ENCODE measurements around the gene ATP8B4.
"Not testable (repeated sequence)": the region's sequence is repeated elsewhere in the genome, so short reads cannot be mapped to it uniquely, and the experiment has no call there.

The ATP8B4 gene

DNA sequence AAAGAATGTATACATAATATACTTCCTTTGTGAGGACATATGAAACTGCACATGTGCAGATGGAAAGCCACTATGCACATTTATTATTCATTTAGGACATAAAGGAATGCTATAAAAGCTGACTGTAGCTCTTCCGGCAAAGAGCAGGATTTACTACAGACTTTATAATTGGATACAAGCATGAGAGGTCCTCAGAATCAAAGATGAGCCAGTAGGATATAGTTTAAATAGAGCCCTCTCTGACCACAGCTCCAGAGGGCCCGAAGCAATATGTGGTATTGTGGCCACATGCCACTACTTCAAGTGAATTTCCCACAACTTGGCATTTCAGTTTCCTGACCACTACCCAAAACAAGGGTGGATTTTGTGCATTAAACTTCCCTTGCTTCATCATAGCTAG is 140.9 kb downstream of the ATP8B4 start:
- Histone ChIP-seq H3K4me3 (ENCODE audit: low read depth in 1 of 2, low read length in 2 of 2) (no peak overlapping the region), H3K9me3 (ENCODE audit: insufficient read depth, low read length, severe bottlenecking) (no peaks in the 10 kb centered on the region), H2AFZ (ENCODE audit: low read depth, low read length) (no peak overlapping the region), H3K4me1 (ENCODE audit: insufficient read depth, low read length) (no peaks in the 10 kb centered on the region), H3K27ac (ENCODE audit: low read length) (no peak overlapping the region), H3K27me3 (ENCODE audit: insufficient read depth, low read length, poor library complexity) (no peaks in the 10 kb centered on the region), H4K20me1 (ENCODE audit: insufficient read depth, low read length) (no peaks in the 10 kb centered on the region), H3K36me3 (ENCODE audit: insufficient read depth, low read length) (no peaks in the 10 kb centered on the region), H3K9ac (ENCODE audit: low read depth, low read length) (no peak overlapping the region), H3K4me2 (ENCODE audit: insufficient read depth, low read length) (no peak overlapping the region), H3K79me2 (ENCODE audit: insufficient read depth, low read length) (no peaks in the 10 kb centered on the region)
- TF ChIP-seq, protein P1, sequence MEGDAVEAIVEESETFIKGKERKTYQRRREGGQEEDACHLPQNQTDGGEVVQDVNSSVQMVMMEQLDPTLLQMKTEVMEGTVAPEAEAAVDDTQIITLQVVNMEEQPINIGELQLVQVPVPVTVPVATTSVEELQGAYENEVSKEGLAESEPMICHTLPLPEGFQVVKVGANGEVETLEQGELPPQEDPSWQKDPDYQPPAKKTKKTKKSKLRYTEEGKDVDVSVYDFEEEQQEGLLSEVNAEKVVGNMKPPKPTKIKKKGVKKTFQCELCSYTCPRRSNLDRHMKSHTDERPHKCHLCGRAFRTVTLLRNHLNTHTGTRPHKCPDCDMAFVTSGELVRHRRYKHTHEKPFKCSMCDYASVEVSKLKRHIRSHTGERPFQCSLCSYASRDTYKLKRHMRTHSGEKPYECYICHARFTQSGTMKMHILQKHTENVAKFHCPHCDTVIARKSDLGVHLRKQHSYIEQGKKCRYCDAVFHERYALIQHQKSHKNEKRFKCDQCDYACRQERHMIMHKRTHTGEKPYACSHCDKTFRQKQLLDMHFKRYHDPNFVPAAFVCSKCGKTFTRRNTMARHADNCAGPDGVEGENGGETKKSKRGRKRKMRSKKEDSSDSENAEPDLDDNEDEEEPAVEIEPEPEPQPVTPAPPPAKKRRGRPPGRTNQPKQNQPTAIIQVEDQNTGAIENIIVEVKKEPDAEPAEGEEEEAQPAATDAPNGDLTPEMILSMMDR (IDR thresholded peaks at IDR 0.05; ENCODE audit: borderline replicate concordance, extremely low read depth, low read length, poor library complexity, severe bottlenecking) = no peak
- TF ChIP-seq EZH2 (IDR thresholded peaks at IDR 0.05; ENCODE audit: borderline replicate concordance, low read depth, low read length, severe bottlenecking) = no peak
- ATAC-seq (ENCODE audit: insufficient read depth, low read depth) (no peak), DNase-seq (no peak)

DNA sequence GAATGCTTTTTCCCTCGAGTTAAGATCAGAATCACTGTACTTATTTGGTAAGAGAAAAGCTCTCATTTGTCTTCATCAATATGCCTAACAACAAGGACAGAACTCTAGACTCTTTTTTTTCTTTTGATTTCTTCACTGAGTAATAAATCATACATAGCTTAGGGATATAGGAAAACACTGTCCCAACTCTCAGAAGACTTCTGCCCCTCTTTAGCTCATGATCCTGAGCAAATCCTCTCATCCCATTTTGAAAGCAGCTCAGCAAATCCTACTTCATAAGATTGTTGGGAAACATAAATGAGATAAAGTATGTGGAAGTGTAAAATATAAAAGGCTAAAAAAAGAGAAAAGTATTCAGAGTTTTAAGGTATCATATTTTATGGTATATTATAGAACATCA is 141.7 kb downstream of the ATP8B4 start:
- Histone ChIP-seq H2AFZ (ENCODE audit: low read depth, low read length) (no peak overlapping the region), H3K4me3 (ENCODE audit: low read depth in 1 of 2, low read length in 2 of 2) (no peak overlapping the region), H3K9ac (ENCODE audit: low read depth, low read length) (no peak overlapping the region), H3K4me2 (ENCODE audit: insufficient read depth, low read length) (no peak overlapping the region), H3K4me1 (ENCODE audit: insufficient read depth, low read length) (no peaks in the 10 kb centered on the region), H3K27ac (ENCODE audit: low read length) (no peak overlapping the region), H3K27me3 (ENCODE audit: insufficient read depth, low read length, poor library complexity) (no peaks in the 10 kb centered on the region), H3K36me3 (ENCODE audit: insufficient read depth, low read length) (no peaks in the 10 kb centered on the region), H3K79me2 (ENCODE audit: insufficient read depth, low read length) (no peaks in the 10 kb centered on the region), H3K9me3 (ENCODE audit: insufficient read depth, low read length, severe bottlenecking) (no peaks in the 10 kb centered on the region), H4K20me1 (ENCODE audit: insufficient read depth, low read length) (no peaks in the 10 kb centered on the region)
- ATAC-seq (ENCODE audit: insufficient read depth, low read depth) = no peak
- TF ChIP-seq, protein P1 (IDR thresholded peaks at IDR 0.05; ENCODE audit: borderline replicate concordance, extremely low read depth, low read length, poor library complexity, severe bottlenecking) = no peak
- no peak for TF ChIP-seq EZH2 (IDR thresholded peaks at IDR 0.05; ENCODE audit: borderline replicate concordance, low read depth, low read length, severe bottlenecking)
- no peak for DNase-seq

DNA sequence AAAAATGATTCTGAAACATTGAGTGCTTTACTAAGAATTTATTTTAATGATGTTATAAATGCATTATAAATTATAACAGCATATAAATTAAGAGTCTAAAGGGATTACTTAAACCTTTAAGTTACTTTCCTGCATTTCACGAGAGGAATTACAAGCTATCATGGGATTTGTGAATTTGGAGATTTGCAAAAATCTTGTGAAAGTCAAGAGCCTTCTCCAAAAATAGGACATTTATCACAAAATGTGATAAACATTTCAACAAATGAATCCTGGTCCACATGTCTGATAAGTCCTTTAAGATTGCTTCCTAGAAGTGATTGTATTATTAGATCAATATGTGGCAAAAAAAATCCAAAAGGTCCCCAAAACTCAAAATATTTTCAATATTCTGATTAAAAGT is 154.5 kb downstream of the ATP8B4 start:
- Histone ChIP-seq H3K36me3 (ENCODE audit: insufficient read depth, low read length) (no peaks in the 10 kb centered on the region), H3K4me1 (ENCODE audit: insufficient read depth, low read length) (no peaks in the 10 kb centered on the region), H3K9ac (ENCODE audit: low read depth, low read length) (no peak overlapping the region), H4K20me1 (ENCODE audit: insufficient read depth, low read length) (no peaks in the 10 kb centered on the region), H3K27ac (ENCODE audit: low read length) (no peak overlapping the region), H3K27me3 (ENCODE audit: insufficient read depth, low read length, poor library complexity) (no peaks in the 10 kb centered on the region), H2AFZ (ENCODE audit: low read depth, low read length) (no peak overlapping the region), H3K79me2 (ENCODE audit: insufficient read depth, low read length) (no peaks in the 10 kb centered on the region), H3K4me3 (ENCODE audit: low read depth in 1 of 2, low read length in 2 of 2) (no peak overlapping the region), H3K4me2 (ENCODE audit: insufficient read depth, low read length) (no peak overlapping the region), H3K9me3 (ENCODE audit: insufficient read depth, low read length, severe bottlenecking) (no peaks in the 10 kb centered on the region)
- TF ChIP-seq, protein P1 (IDR thresholded peaks at IDR 0.05; ENCODE audit: borderline replicate concordance, extremely low read depth, low read length, poor library complexity, severe bottlenecking) = no peak
- TF ChIP-seq EZH2 (IDR thresholded peaks at IDR 0.05; ENCODE audit: borderline replicate concordance, low read depth, low read length, severe bottlenecking) = no peak
- DNase-seq = no peak
- no peak for ATAC-seq (ENCODE audit: insufficient read depth, low read depth)

DNA sequence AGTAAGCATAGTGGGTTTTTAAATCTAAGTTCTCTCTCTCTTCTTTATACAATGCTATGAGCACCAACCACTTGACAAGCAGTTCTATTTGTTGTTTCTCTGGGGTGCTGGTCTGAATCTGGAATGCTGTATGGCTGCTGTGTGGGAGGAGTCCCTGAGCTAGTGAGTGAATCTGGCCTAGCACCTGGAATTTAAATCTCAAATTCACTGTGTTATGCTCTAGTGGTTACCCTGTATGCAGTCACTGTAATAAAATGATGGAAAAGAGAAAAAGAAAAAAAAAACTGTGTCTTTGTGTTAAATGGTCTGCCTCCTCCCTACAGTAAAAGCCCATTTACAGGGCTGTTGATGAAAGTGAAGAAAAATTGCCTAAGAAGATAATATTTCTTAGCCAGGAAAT is 155.0 kb downstream of the ATP8B4 start:
- TF ChIP-seq, protein P1 (IDR thresholded peaks at IDR 0.05; ENCODE audit: borderline replicate concordance, extremely low read depth, low read length, poor library complexity, severe bottlenecking) = no peak
- no peak for TF ChIP-seq EZH2 (IDR thresholded peaks at IDR 0.05; ENCODE audit: borderline replicate concordance, low read depth, low read length, severe bottlenecking)
- Histone ChIP-seq H3K4me2 (ENCODE audit: insufficient read depth, low read length) (no peak overlapping the region), H3K36me3 (ENCODE audit: insufficient read depth, low read length) (no peaks in the 10 kb centered on the region), H3K9ac (ENCODE audit: low read depth, low read length) (no peak overlapping the region), H3K4me1 (ENCODE audit: insufficient read depth, low read length) (no peaks in the 10 kb centered on the region), H3K9me3 (ENCODE audit: insufficient read depth, low read length, severe bottlenecking) (no peaks in the 10 kb centered on the region), H4K20me1 (ENCODE audit: insufficient read depth, low read length) (no peaks in the 10 kb centered on the region), H3K27ac (ENCODE audit: low read length) (no peak overlapping the region), H2AFZ (ENCODE audit: low read depth, low read length) (no peak overlapping the region), H3K4me3 (ENCODE audit: low read depth in 1 of 2, low read length in 2 of 2) (no peak overlapping the region), H3K27me3 (ENCODE audit: insufficient read depth, low read length, poor library complexity) (no peaks in the 10 kb centered on the region), H3K79me2 (ENCODE audit: insufficient read depth, low read length) (no peaks in the 10 kb centered on the region)
- DNase-seq (no peak), ATAC-seq (ENCODE audit: insufficient read depth, low read depth) (no peak)

DNA sequence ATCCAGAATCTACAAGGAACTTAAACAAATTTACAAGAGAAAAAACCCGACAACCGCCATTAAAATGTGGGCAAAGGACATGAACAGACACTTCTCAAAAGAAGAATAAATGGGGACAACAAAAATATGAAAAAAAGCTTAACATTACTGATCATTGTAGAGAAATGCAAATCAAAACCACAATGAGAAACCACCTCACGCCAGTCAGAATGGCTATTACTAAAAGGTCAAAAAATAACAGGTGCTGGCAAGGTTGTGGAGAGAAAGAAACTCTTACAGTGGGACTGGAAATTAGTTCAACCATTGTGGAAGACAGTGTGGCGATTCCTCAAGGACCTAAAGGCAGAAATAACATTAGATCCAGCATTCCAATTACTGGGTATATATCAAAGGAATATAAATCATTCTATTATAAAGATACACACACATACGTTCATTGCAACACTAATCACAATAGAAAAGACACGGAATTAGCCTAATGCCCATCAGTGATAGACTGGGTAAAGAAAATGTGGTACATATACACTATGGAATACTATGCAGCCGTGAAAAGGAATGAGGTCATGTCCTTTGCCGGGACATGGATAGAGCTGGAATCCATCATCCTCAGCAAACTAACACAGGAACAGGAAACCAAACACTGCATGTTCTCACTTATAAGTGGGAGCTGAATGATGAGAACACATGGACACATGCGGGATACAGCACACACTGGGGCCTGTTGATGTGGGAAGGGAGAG is 155.8 kb downstream of the ATP8B4 start:
- not testable (repeated sequence) for H3K27ac ChIP-seq (ENCODE audit: low read length); H3K9me3 ChIP-seq (ENCODE audit: insufficient read depth, low read length, severe bottlenecking); H2AFZ ChIP-seq (ENCODE audit: low read depth, low read length); DNase-seq; H3K4me1 ChIP-seq (ENCODE audit: insufficient read depth, low read length); H3K36me3 ChIP-seq (ENCODE audit: insufficient read depth, low read length); H3K9ac ChIP-seq (ENCODE audit: low read depth, low read length); H3K4me3 ChIP-seq (ENCODE audit: low read depth in 1 of 2, low read length in 2 of 2); ATAC-seq (ENCODE audit: insufficient read depth, low read depth); H3K79me2 ChIP-seq (ENCODE audit: insufficient read depth, low read length); H3K27me3 ChIP-seq (ENCODE audit: insufficient read depth, low read length, poor library complexity); H4K20me1 ChIP-seq (ENCODE audit: insufficient read depth, low read length); H3K4me2 ChIP-seq (ENCODE audit: insufficient read depth, low read length)

All from DND-41 (cell line).